ENCODE measurements around the gene PVRIG. TPM values are rescaled to one million over a fixed set of nuclear protein-coding genes. Genes with fewer than 3 reads are reported as not detected.

PVRIG gene
- total and polyA plus RNA-seq, 2 of the 8 experiments (the other 6 are each of a cell fraction or from before 2014, with no cell fraction given) = 0.15 TPM; not detected in 1

- no peaks in the 10 kb centered on the region for H3K4me1 ChIP-seq (replicated peaks in 1 of 4; ENCODE audit: control insufficient read depth in 3 of 4, insufficient read depth in 4 of 4, low read length in 3 of 4)
- no peak overlapping the region for H2BK12ac ChIP-seq (ENCODE audit: low read depth, low read length)
- H4K20me1 ChIP-seq (replicated peaks in 1 of 2; ENCODE audit: control insufficient read depth in 1 of 2, insufficient read depth in 2 of 2, low read length in 2 of 2) = no peaks in the 10 kb centered on the region
- no peak for FAIRE-seq
- no peak overlapping the region for H3K9ac ChIP-seq (replicated peaks in 1 of 4; ENCODE audit: extremely low read depth in 1 of 4, low read depth in 3 of 4, low read length in 3 of 4)
- H4K5ac ChIP-seq (ENCODE audit: insufficient read length, low read depth, low read length) = no peak overlapping the region
- no peak overlapping the region for H3K27ac ChIP-seq (ENCODE audit: low read depth, low read length)
- no peaks in the 10 kb centered on the region; a peak in 1 of 4 replicates for H3K79me2 ChIP-seq (ENCODE audit: control insufficient read depth in 1 of 2, insufficient read depth in 2 of 2, low read length in 2 of 2)
- H3K27me3 ChIP-seq (replicated peaks in 1 of 4; ENCODE audit: control insufficient read depth in 3 of 4, extremely low read depth in 1 of 4, insufficient read depth in 3 of 4, low read length in 3 of 4) = no peaks in the 10 kb centered on the region
- no peak overlapping the region for H2BK120ac ChIP-seq (replicated peaks; ENCODE audit: low read depth, low read length)
- H3K79me1 ChIP-seq (ENCODE audit: low read depth, low read length) = peaks cover 5% of the 10 kb centered on the region; the same call in 1 of the 2 replicates
- H3K23me2 ChIP-seq (ENCODE audit: low read depth, low read length) = no peaks in the 10 kb centered on the region
- H3K4me3 ChIP-seq (ENCODE audit: extremely low read depth in 1 of 4, insufficient read depth in 2 of 4, low read depth in 3 of 4, low read length in 4 of 4) = no peak overlapping the region
- no peak overlapping the region for H2AK5ac ChIP-seq (ENCODE audit: low read depth, low read length)
- H3K23ac ChIP-seq (ENCODE audit: insufficient read length) = no peak overlapping the region
- no peak overlapping the region for H2BK15ac ChIP-seq (ENCODE audit: low read length)
- no peak overlapping the region for H2BK5ac ChIP-seq (ENCODE audit: low read depth, low read length)
- ChIA-PET CTCF (ENCODE audit: partially characterized antibody) (interaction anchor here (0.6 kb wide), 1 partner anchor 149 kb away, joined by 3 read pairs; no protein-coding TSS in a partner anchor), POLR2A (ENCODE audit: partially characterized antibody) (no interaction called here)
- 91% methylated on average over 7 of the region's 7 CpGs; no CpG with 5 or more reads in 1 of the 2 experiments for WGBS, 2 experiments (ENCODE audit: extremely low coverage in 1 of 2, insufficient coverage in 1 of 2, insufficient read length in 1 of 2, insufficient replicate concordance in 2 of 2, low coverage in 1 of 2, low lambda C conversion rate in 2 of 2, missing lambda C conversion rate in 1 of 2)
- H3K14ac ChIP-seq (ENCODE audit: insufficient read length) = no peak overlapping the region
- no peak overlapping the region for H2AFZ ChIP-seq (ENCODE audit: low read length)
- no peak overlapping the region for H3K18ac ChIP-seq (ENCODE audit: extremely low read depth, low read length)
- no peak overlapping the region for H4K91ac ChIP-seq (replicated peaks; ENCODE audit: insufficient read length, low read length)
- H3K56ac ChIP-seq (replicated peaks; ENCODE audit: insufficient read length, low read depth, low read length) = no peak overlapping the region
- no peak overlapping the region for H4K8ac ChIP-seq (ENCODE audit: extremely low read depth, insufficient read depth, low read length)
- no peak overlapping the region for H2BK20ac ChIP-seq (ENCODE audit: low read length)
- H3K9me3 ChIP-seq (ENCODE audit: insufficient read depth in 2 of 2, low read depth in 1 of 2, low read length in 1 of 2) = no peaks in the 10 kb centered on the region
- H3K4me2 ChIP-seq (ENCODE audit: insufficient read depth in 1 of 2, low read depth in 2 of 2, low read length in 2 of 2) = no peak overlapping the region
- H3K4ac ChIP-seq (replicated peaks; ENCODE audit: insufficient read length, low read depth, low read length) = no peak overlapping the region
- H3K36me3 ChIP-seq (ENCODE audit: control insufficient read depth in 2 of 4, insufficient read depth in 4 of 4, low read length in 3 of 4) = no peaks in the 10 kb centered on the region
- no peak for DNase-seq (ENCODE audit: low read depth in 1 of 2, low spot score in 2 of 2)
- TF ChIP-seq EP300 (IDR thresholded peaks at IDR 0.05; ENCODE audit: borderline replicate concordance in 1 of 2, low read depth in 2 of 2, low read length in 2 of 2) = no peak
- no peak for TF ChIP-seq EZH2 (IDR thresholded peaks at IDR 0.05; ENCODE audit: low read depth, low read length, severe bottlenecking)
- TF ChIP-seq MAX (IDR thresholded peaks at IDR 0.05) = no peak
- no peak for TF ChIP-seq RNF2 (IDR thresholded peaks at IDR 0.05; ENCODE audit: borderline replicate concordance, low read depth, low read length, missing control alignments, poor library complexity, severe bottlenecking)
- TF ChIP-seq POU5F1 (IDR thresholded peaks at IDR 0.05; ENCODE audit: low read depth, low read length) = no peak
- no peak for TF ChIP-seq PHF8 (conservative IDR thresholded peaks at IDR 0.05; ENCODE audit: low read depth, low read length)
- TF ChIP-seq BACH1 (IDR thresholded peaks at IDR 0.05; ENCODE audit: low read length) = no peak
- no peak for TF ChIP-seq USF2 (IDR thresholded peaks at IDR 0.05; ENCODE audit: low read length)
- no peak for TF ChIP-seq NRF1 (IDR thresholded peaks at IDR 0.05; ENCODE audit: low read depth, low read length)
- TF ChIP-seq MAFK (IDR thresholded peaks at IDR 0.05; ENCODE audit: low read depth, low read length) = no peak
These were observed 37.3 kb downstream of the PVRIG start for GRCh38 chr7:100257017-100257416.
